Measurements from ENCODE around the gene KMT2C.
"Not testable (repeated sequence)": the region's sequence is repeated elsewhere in the genome, so short reads cannot be mapped to it uniquely, and the experiment has no call there.

The KMT2C gene

GRCh38 chr7:152471023-152471620 lies 35.3 kb upstream of the KMT2C start:
- H3K4me1 ChIP-seq (ENCODE audit: control extremely low read depth in 1 of 4, control insufficient read depth in 4 of 4, insufficient read depth in 4 of 4, low read length in 3 of 4); H3K9me3 ChIP-seq (ENCODE audit: control extremely low read depth in 1 of 5, control insufficient read depth in 4 of 5, insufficient read depth in 2 of 5, low read depth in 1 of 5, low read length in 4 of 5); H3K27ac ChIP-seq (ENCODE audit: insufficient read depth in 1 of 2, low read depth in 1 of 2, low read length in 2 of 2, poor library complexity in 1 of 2, severe bottlenecking in 2 of 2); H3K36me3 ChIP-seq (ENCODE audit: control insufficient read depth in 4 of 4, insufficient read depth in 4 of 4, low read length in 3 of 4); POLR2A ChIA-PET; H3K4me3 ChIP-seq (ENCODE audit: control insufficient read depth in 1 of 7, extremely low read depth in 1 of 7, insufficient read depth in 4 of 7, low read depth in 2 of 7, low read length in 6 of 7); DNase-seq; H3K27me3 ChIP-seq (replicated peaks in 2 of 5; ENCODE audit: control insufficient read depth in 4 of 5, insufficient read depth in 5 of 5, low read length in 4 of 5): not testable (repeated sequence)
- CTCF ChIA-PET: interaction anchor here (0.6 kb wide), 1 partner anchor 196 kb away, joined by 4 read pairs; no protein-coding TSS in a partner anchor
- 97% methylated on average over 8 of the region's 8 CpGs for WGBS (ENCODE audit: insufficient coverage)

- H3K27me3 ChIP-seq (replicated peaks in 2 of 5; ENCODE audit: control insufficient read depth in 4 of 5, insufficient read depth in 5 of 5, low read length in 4 of 5); H3K27ac ChIP-seq (ENCODE audit: insufficient read depth in 1 of 2, low read depth in 1 of 2, low read length in 2 of 2, poor library complexity in 1 of 2, severe bottlenecking in 2 of 2); H3K9me3 ChIP-seq (ENCODE audit: control extremely low read depth in 1 of 5, control insufficient read depth in 4 of 5, insufficient read depth in 2 of 5, low read depth in 1 of 5, low read length in 4 of 5); DNase-seq; H3K36me3 ChIP-seq (ENCODE audit: control insufficient read depth in 4 of 4, insufficient read depth in 4 of 4, low read length in 3 of 4); H3K4me3 ChIP-seq (ENCODE audit: control insufficient read depth in 1 of 7, extremely low read depth in 1 of 7, insufficient read depth in 4 of 7, low read depth in 2 of 7, low read length in 6 of 7); H3K4me1 ChIP-seq (ENCODE audit: control extremely low read depth in 1 of 4, control insufficient read depth in 4 of 4, insufficient read depth in 4 of 4, low read length in 3 of 4); POLR2A ChIA-PET: not testable (repeated sequence)
- CTCF ChIA-PET: interaction anchor here (0.6 kb wide), 1 partner anchor 197 kb away, joined by 4 read pairs; no protein-coding TSS in a partner anchor
- 92% methylated on average over 6 of the region's 7 CpGs for WGBS (ENCODE audit: insufficient coverage)
Measured at GRCh38 chr7:152470251-152471022, 34.6 kb upstream of the KMT2C start.

GRCh38 chr7:152469576-152469975 lies 33.8 kb upstream of the KMT2C start:
- 100% methylated on average over 2 of the region's 7 CpGs for WGBS (ENCODE audit: insufficient coverage)
- H3K27me3 ChIP-seq (replicated peaks in 2 of 5; ENCODE audit: control insufficient read depth in 4 of 5, insufficient read depth in 5 of 5, low read length in 4 of 5); H3K4me3 ChIP-seq (ENCODE audit: control insufficient read depth in 1 of 7, extremely low read depth in 1 of 7, insufficient read depth in 4 of 7, low read depth in 2 of 7, low read length in 6 of 7); H3K27ac ChIP-seq (ENCODE audit: insufficient read depth in 1 of 2, low read depth in 1 of 2, low read length in 2 of 2, poor library complexity in 1 of 2, severe bottlenecking in 2 of 2); DNase-seq; POLR2A ChIA-PET; H3K4me1 ChIP-seq (ENCODE audit: control extremely low read depth in 1 of 4, control insufficient read depth in 4 of 4, insufficient read depth in 4 of 4, low read length in 3 of 4); H3K36me3 ChIP-seq (ENCODE audit: control insufficient read depth in 4 of 4, insufficient read depth in 4 of 4, low read length in 3 of 4); CTCF ChIA-PET; H3K9me3 ChIP-seq (ENCODE audit: control extremely low read depth in 1 of 5, control insufficient read depth in 4 of 5, insufficient read depth in 2 of 5, low read depth in 1 of 5, low read length in 4 of 5): not testable (repeated sequence)

GRCh38 chr7:152467225-152467624 lies 31.4 kb upstream of the KMT2C start:
- ChIA-PET CTCF (interaction anchor here (0.6 kb wide), 1 partner anchor 30 kb away, joined by 3 read pairs; no protein-coding TSS in a partner anchor), POLR2A (no interaction called here)
- H3K36me3 ChIP-seq (ENCODE audit: control insufficient read depth in 4 of 4, insufficient read depth in 4 of 4, low read length in 3 of 4): no peaks in the 10 kb centered on the region
- H3K4me3 ChIP-seq (ENCODE audit: control insufficient read depth in 1 of 7, extremely low read depth in 1 of 7, insufficient read depth in 4 of 7, low read depth in 2 of 7, low read length in 6 of 7): no peak overlapping the region
- H3K27me3 ChIP-seq (replicated peaks in 2 of 5; ENCODE audit: control insufficient read depth in 4 of 5, insufficient read depth in 5 of 5, low read length in 4 of 5): no peaks in the 10 kb centered on the region
- peaks cover 0 to 15% (median 9%) of the 10 kb centered on the region in 4 experiments for H3K4me1 ChIP-seq (ENCODE audit: control extremely low read depth in 1 of 4, control insufficient read depth in 4 of 4, insufficient read depth in 4 of 4, low read length in 3 of 4)
- no peak for DNase-seq
- H3K27ac ChIP-seq (ENCODE audit: insufficient read depth in 1 of 2, low read depth in 1 of 2, low read length in 2 of 2, poor library complexity in 1 of 2, severe bottlenecking in 2 of 2): no peak overlapping the region
- 95% methylated on average over 8 of the region's 9 CpGs for WGBS (ENCODE audit: insufficient coverage)
- H3K9me3 ChIP-seq (ENCODE audit: control extremely low read depth in 1 of 5, control insufficient read depth in 4 of 5, insufficient read depth in 2 of 5, low read depth in 1 of 5, low read length in 4 of 5): peaks cover 0 to 9% (median 6%) of the 10 kb centered on the region in 5 experiments

DNA sequence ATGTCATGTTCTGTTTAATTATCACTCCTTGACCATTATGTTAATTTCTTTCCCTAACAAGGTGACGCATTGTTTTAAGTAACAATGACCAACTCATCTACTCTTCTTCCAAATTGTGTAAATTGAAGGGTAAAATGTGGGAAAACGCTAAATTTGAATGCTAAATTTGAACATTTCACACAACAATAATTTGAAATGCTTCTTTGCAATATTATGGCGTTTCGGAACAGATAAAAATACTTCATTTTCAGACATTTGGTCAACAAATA lies 29.2 kb upstream of the KMT2C start:
- H3K9me3 ChIP-seq (ENCODE audit: control extremely low read depth in 1 of 5, control insufficient read depth in 4 of 5, insufficient read depth in 2 of 5, low read depth in 1 of 5, low read length in 4 of 5): no peaks in the 10 kb centered on the region
- H3K36me3 ChIP-seq (ENCODE audit: control insufficient read depth in 4 of 4, insufficient read depth in 4 of 4, low read length in 3 of 4): no peaks in the 10 kb centered on the region
- WGBS (ENCODE audit: insufficient coverage): no CpG with 5 or more reads among the region's 4 CpGs
- H3K27me3 ChIP-seq (replicated peaks in 2 of 5; ENCODE audit: control insufficient read depth in 4 of 5, insufficient read depth in 5 of 5, low read length in 4 of 5): no peaks in the 10 kb centered on the region
- ChIA-PET CTCF (no interaction called here), POLR2A (interaction anchor here (0.6 to 1.6 kb wide), 2 partner anchors 29 to 187 kb away, joined by 3 to 5 read pairs; partner anchors contain the start of gene KMT2C)
- peak overlapping the region in 6 of 7 experiments; percentile 83 to 98 (median 90) for H3K4me3 ChIP-seq (ENCODE audit: control insufficient read depth in 1 of 7, extremely low read depth in 1 of 7, insufficient read depth in 4 of 7, low read depth in 2 of 7, low read length in 6 of 7)
- DNase-seq: no peak
- peak overlapping the region; percentile 87 to 95 for H3K27ac ChIP-seq (ENCODE audit: insufficient read depth in 1 of 2, low read depth in 1 of 2, low read length in 2 of 2, poor library complexity in 1 of 2, severe bottlenecking in 2 of 2)
- peaks cover 7 to 23% (median 15%) of the 10 kb centered on the region in 4 experiments for H3K4me1 ChIP-seq (ENCODE audit: control extremely low read depth in 1 of 4, control insufficient read depth in 4 of 4, insufficient read depth in 4 of 4, low read length in 3 of 4)

DNA sequence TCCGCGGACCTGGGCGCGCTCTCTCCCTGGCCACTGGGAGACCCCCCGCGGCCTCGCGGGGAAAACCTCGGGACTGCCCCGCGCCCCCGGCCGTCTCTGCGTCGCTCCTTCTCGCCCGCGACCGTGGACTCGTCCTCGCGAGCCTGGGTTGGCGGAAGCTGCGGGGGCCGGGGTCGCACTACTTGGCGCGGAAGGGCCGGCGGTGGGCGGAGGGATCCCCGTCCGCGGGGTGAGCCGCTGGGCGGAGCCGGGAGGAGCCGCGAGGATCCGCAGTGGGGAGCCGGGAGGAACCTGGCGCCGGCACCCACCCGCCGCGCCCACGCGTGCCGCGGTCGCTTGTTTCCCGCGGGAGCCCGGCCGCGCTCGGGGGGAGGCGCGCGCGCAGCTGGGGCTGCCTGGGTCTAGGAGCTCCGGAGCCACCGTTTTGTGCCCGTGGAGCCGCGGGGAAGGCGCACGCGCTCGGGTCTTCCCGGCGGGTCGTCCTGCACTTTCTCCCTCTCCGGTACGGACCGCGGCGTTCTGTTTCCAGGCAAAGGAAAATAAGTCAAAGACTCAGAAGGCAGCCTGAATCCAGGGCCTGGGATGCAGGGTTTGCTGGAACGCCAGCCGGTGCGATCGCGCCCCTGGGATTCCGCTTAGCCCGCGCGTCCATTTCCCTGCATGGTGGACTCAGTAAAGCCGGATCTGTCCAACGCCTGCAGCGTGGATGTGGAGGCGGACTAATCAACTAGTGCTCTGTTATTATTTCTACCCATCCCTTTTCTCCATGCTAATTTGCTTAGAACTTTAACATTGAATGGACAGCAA lies 28.7 kb upstream of the KMT2C start:
- H3K27me3 ChIP-seq (replicated peaks in 2 of 5; ENCODE audit: control insufficient read depth in 4 of 5, insufficient read depth in 5 of 5, low read length in 4 of 5): no peaks in the 10 kb centered on the region
- peak overlapping the region; percentile 87 to 95 for H3K27ac ChIP-seq (ENCODE audit: insufficient read depth in 1 of 2, low read depth in 1 of 2, low read length in 2 of 2, poor library complexity in 1 of 2, severe bottlenecking in 2 of 2)
- WGBS (ENCODE audit: insufficient coverage): 0% methylated on average over 76 of the region's 91 CpGs
- peak overlapping the region; percentile 83 to 98 (median 91) for H3K4me3 ChIP-seq (ENCODE audit: control insufficient read depth in 1 of 7, extremely low read depth in 1 of 7, insufficient read depth in 4 of 7, low read depth in 2 of 7, low read length in 6 of 7)
- peaks cover 12 to 28% (median 19%) of the 10 kb centered on the region in 4 experiments for H3K4me1 ChIP-seq (ENCODE audit: control extremely low read depth in 1 of 4, control insufficient read depth in 4 of 4, insufficient read depth in 4 of 4, low read length in 3 of 4)
- POLR2A ChIA-PET: interaction anchor here (0.6 to 1.6 kb wide), 7 partner anchors 27 to 239 kb away, joined by 3 to 5 read pairs (median 3); partner anchors contain the start of gene KMT2C
- H3K36me3 ChIP-seq (ENCODE audit: control insufficient read depth in 4 of 4, insufficient read depth in 4 of 4, low read length in 3 of 4): no peaks in the 10 kb centered on the region
- DNase-seq: peak; percentile 83 to 90 (median 86)
- H3K9me3 ChIP-seq (ENCODE audit: control extremely low read depth in 1 of 5, control insufficient read depth in 4 of 5, insufficient read depth in 2 of 5, low read depth in 1 of 5, low read length in 4 of 5): no peaks in the 10 kb centered on the region
- CTCF ChIA-PET: interaction anchor here (1.3 kb wide), 1 partner anchor 30 kb away, joined by 3 read pairs; no protein-coding TSS in a partner anchor

Data from common myeloid progenitor, CD34-positive (primary cell).